SKM-1 (cell line): ENCODE measurements around the gene OR10H1.
"Not testable (repeated sequence)": the region's sequence is repeated elsewhere in the genome, so short reads cannot be mapped to it uniquely, and the experiment has no call there.

ENCODE experiments used
- DNase-seq: peaks from one replicate; lab custom pipeline; 2025; ENCODE audit not compliant: unreplicated experiment; lab: John Stamatoyannopoulos, UW

OR10H1 gene, protein sequence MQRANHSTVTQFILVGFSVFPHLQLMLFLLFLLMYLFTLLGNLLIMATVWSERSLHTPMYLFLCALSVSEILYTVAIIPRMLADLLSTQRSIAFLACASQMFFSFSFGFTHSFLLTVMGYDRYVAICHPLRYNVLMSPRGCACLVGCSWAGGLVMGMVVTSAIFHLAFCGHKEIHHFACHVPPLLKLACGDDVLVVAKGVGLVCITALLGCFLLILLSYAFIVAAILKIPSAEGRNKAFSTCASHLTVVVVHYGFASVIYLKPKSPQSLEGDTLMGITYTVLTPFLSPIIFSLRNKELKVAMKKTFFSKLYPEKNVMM

GRCh38 chr19:15815306-15815705 lies at the start of gene OR10H1:
OR10H1 (minus strand) TSS chr19:15815664; CDS start chr19:15808037, 7,627 bp downstream.
- no peak for DNase-seq

DNA sequence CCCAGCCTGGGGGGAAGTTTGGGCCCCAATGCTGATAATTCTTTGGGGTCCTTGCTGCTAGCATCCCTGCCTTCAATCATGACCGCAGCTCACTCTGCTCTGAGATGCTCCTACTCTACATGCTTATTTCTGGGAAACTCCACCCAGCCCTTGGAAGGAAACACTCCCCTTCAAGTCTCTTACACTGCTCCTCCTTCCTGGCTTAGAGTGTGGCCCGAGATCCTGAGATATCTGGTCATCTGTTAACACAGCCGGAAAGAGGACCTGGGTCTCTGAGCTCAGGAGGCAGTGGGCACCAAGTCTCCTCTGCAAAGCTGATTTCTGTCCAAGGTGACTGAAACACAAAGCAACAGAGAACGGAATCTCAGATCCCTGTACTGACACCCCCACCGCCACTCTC lies 49.4 kb upstream of the OR10H1 start:
- DNase-seq: no peak

DNA sequence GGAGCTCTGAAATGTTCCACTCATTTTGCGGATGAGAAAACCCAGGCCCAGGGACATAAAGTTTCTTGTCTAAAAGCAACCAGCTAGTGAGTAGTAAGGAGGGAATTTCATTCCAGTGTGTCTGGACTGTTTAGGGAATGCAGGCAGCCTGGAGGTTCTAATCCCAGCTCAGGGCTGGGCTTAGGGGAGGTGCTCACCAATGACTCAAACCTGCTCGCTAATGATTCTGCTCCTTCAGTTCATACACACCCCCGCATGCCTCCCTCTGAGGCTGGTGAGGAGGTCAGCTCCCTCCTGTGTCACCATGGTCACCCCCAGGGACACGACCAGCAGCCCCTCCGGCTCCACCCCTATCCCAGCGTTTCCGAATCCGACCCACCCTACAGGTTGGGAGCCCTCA lies 47.8 kb upstream of the OR10H1 start:
- no peak for DNase-seq

- no peak for DNase-seq
These were observed 47.0 kb upstream of the OR10H1 start for GRCh38 chr19:15862444-15862843.

- DNase-seq: no peak
These were observed 45.1 kb upstream of the OR10H1 start for GRCh38 chr19:15860522-15860921.

DNA sequence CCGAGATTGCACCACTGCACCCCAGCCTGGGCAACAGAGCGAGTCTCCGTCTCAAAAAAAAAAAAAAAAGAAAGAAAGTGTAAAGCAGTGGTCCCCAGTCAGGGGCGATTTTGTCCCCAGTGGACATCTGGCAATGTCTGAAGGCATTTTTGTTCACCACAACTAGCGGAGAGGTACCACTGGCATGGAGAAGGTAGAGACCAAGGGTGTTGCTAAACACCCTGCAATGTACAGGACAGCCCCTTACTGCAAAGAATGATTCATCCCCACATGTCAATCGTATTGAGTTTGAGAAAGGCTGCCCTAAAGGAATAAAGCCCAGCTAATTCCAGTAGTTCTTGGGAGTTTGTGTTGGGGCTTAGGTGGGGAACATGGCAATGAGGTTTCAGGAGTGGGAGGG lies 43.7 kb upstream of the OR10H1 start:
- no peak for DNase-seq

- no peak for DNase-seq
These were observed 34.9 kb upstream of the OR10H1 start for GRCh38 chr19:15850385-15850784.

- DNase-seq: no peak
These were observed 31.5 kb upstream of the OR10H1 start for GRCh38 chr19:15846923-15847322.

- DNase-seq: not testable (repeated sequence)
These were observed 28.4 kb upstream of the OR10H1 start for GRCh38 chr19:15843894-15844222.

- DNase-seq: no peak
These were observed 27.9 kb upstream of the OR10H1 start for GRCh38 chr19:15843203-15843893.

- no peak for DNase-seq
These were observed 26.6 kb upstream of the OR10H1 start for GRCh38 chr19:15841875-15842569.

- no peak for DNase-seq
These were observed 25.4 kb upstream of the OR10H1 start for GRCh38 chr19:15840833-15841232.

DNA sequence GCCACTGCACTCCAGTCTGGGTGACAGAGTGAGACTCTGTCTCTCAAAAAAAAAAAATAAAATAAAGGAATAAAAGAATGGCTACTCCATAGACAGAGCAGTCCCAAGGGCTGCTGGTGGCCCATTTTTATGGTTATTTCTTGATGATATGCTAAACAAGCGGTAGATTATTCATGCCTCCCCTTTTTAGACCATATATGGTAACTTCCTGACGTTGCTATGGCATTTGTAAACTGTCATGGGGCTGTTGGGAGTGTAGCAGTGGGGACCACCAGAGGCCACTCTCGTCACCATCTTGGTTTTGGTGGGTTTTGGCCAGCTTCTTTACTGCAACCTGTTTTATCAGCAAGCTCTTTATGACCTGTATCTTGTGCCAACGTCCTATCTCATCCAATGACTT lies 24.4 kb upstream of the OR10H1 start:
- not testable (repeated sequence) for DNase-seq

GRCh38 chr19:15838351-15838750 lies 22.9 kb upstream of the OR10H1 start:
- no peak for DNase-seq

DNA sequence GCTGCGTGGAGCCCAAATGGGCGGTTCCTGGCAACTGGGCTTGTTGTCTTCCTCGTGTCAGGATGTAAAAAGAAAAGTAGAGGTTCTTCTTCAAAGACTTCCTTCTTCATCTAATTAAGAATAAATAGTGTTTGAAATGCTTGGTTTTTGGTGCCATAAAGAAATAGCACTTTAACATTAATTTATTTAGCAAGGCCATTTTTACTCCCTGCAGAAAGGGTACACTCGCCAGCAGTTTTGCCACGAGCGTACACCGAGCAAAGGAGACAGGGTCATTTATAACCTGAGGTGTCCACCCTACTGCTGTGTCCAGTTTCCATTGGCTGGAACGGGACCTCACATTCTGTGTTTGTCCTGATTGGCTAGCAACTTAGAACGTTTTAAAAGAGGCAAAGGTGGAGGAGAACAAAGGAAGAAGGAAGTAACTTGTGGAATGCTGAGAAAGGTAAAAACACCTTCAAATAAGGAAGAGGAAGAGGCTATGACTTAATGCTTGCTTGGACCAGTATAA lies 21.8 kb upstream of the OR10H1 start:
- DNase-seq: no peak

GRCh38 chr19:15836330-15837220 lies 21.1 kb upstream of the OR10H1 start:
- peak; percentile 95 for DNase-seq

DNA sequence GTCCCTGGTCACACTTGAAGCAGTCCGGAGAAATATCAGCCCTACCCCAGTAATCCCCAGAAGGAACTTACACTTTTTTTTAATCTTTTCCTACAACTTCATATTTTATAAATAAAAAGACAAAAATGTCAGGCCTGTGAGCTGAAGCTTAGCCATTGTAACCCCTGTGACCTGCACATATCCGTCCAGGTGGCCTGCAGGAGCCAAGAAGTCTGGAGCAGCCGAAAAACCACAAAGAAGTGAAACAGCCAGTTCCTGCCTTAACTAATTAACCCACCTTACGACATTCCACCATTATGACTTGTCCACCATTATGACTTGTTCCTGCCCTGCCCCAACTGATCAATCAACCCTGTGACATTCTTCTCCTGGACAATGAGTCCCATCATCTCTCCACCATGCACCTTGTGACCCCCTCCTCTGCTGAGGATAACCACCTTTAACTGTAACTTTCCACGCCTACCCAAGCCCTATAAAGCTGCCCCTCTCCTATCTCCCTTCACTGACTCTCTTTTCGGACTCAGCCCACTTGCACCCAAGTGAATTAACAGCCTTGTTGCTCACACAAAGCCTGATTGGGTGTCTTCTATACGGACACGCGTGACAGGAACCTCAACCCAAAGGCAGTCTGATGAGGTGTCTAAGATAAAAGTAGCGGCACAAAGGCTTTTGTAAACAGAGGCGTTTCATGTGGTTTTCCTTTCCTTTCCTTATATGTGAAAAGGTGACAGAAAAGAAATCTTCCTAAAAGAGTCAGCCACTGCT lies 20.3 kb upstream of the OR10H1 start:
- not testable (repeated sequence) for DNase-seq

GRCh38 chr19:15834232-15834631 lies 18.8 kb upstream of the OR10H1 start:
- DNase-seq: not testable (repeated sequence)

- DNase-seq: no peak
These were observed 16.2 kb upstream of the OR10H1 start for GRCh38 chr19:15831626-15832025.

GRCh38 chr19:15829786-15830185 lies 14.3 kb upstream of the OR10H1 start:
- no peak for DNase-seq
